Esophagus muscularis mucosa (tissue), 3 donors: ENCODE data around the gene ACTR6.

ENCODE experiments used
- CTCF ChIP-seq, 3 experiments: fragments of 200-600 bp in 2 of 3; fragments of 450-650 bp in 1 of 3; sonication (generic) in 2 of 3; IDR thresholded peaks; one replicate each; pipeline ENCODE4 v1.5.1; 2017 to 2019; ENCODE audit warnings: antibody characterized with exemption in 3 of 3, mild to moderate bottlenecking in 2 of 3, moderate library complexity in 1 of 3
- POLR2A ChIP-seq: fragments of 450-650 bp; IDR thresholded peaks from one replicate; pipeline ENCODE4 v1.6.1; 2017; ENCODE audit warnings: antibody characterized with exemption, moderate library complexity, mild to moderate bottlenecking, low read depth
- POLR2AphosphoS5 ChIP-seq, 2 donors: sonication (generic); formaldehyde crosslinking; IDR thresholded peaks; one replicate each; pipeline ENCODE4 v1.6.1; 2017; ENCODE audit warnings: antibody characterized with exemption in 2 of 2

GRCh38 chr12:100197486-100197885 lies 3.1 kb upstream of the ACTR6 start:
- TF ChIP-seq CTCF (IDR thresholded peaks at IDR 0.05) (no peak), POLR2A (no peak), POLR2AphosphoS5 (IDR thresholded peaks at IDR 0.05) (no peak)
